HepG2 (cell line): ENCODE results near the gene FOXA3. TPM values are rescaled to one million over a fixed set of nuclear protein-coding genes. Genes with fewer than 3 reads are reported as not detected.
A peak's percentile ranks its signal among the peaks of the same experiment; 100 is the strongest.

Source experiments
- AHR ChIP-seq: IDR thresholded peaks from 2 replicates; pipeline ENCODE4 v1.6.1; 2018; ENCODE audit warnings: missing genetic modification reagents, missing compliant biosample characterization
- FOXK1 ChIP-seq: sonication (generic); formaldehyde crosslinking; IDR thresholded peaks from 2 replicates; pipeline ENCODE4 v1.4.0; 2020; ENCODE audit warnings: low read depth, missing genetic modification reagents, borderline replicate concordance
- HDAC1 ChIP-seq: sonication (generic); formaldehyde crosslinking; IDR thresholded peaks from 2 replicates; pipeline ENCODE4 v1.5.1; 2020; ENCODE audit warnings: mild to moderate bottlenecking, missing genetic modification reagents
- HMG20B ChIP-seq: conservative IDR thresholded peaks from 2 replicates; pipeline ENCODE4 v1.6.1; 2016; ENCODE audit warnings: missing genetic modification reagents, missing compliant biosample characterization
- HNRNPK ChIP-seq: fragments of 200-400 bp; formaldehyde crosslinking; IDR thresholded peaks from 2 replicates; pipeline ENCODE4 v1.6.1; 2018; ENCODE audit warnings: low read length, low read depth, moderate library complexity, mild to moderate bottlenecking; ENCODE audit not compliant: poor library complexity, severe bottlenecking
- HOXD1 ChIP-seq: sonication (generic); formaldehyde crosslinking; IDR thresholded peaks from 2 replicates; pipeline ENCODE4 v1.5.0; 2020; ENCODE audit warnings: missing genetic modification reagents
- IRX3 ChIP-seq: sonication (generic); formaldehyde crosslinking; IDR thresholded peaks from 2 replicates; pipeline ENCODE4 v1.8.1; 2023; ENCODE audit warnings: mild to moderate bottlenecking, low read depth, missing genetic modification reagents, borderline replicate concordance
- PPARG ChIP-seq: conservative IDR thresholded peaks from 2 replicates; pipeline ENCODE4 v1.6.1; 2016; ENCODE audit warnings: missing biosample characterization, missing genetic modification reagents
- PREB ChIP-seq: sonication (generic); formaldehyde crosslinking; IDR thresholded peaks from 2 replicates; pipeline ENCODE4 v1.4.0; 2020; ENCODE audit warnings: missing genetic modification reagents
- RFX3 ChIP-seq: IDR thresholded peaks from 2 replicates; pipeline ENCODE4 v1.6.1; 2016; ENCODE audit warnings: missing biosample characterization, missing genetic modification reagents
- RFX5 ChIP-seq: IDR thresholded peaks from 2 replicates; pipeline ENCODE4 v1.6.1; 2011; ENCODE audit warnings: low read depth, low read length, improper control_type of control experiment
- ZKSCAN5 ChIP-seq: sonication (generic); formaldehyde crosslinking; IDR thresholded peaks from 2 replicates; pipeline ENCODE4 v1.5.1; 2020; ENCODE audit warnings: mild to moderate bottlenecking, missing genetic modification reagents
- ZNF143 ChIP-seq: sonication (generic); formaldehyde crosslinking; IDR thresholded peaks from 2 replicates; pipeline ENCODE4 v1.4.0; 2020; ENCODE audit warnings: missing genetic modification reagents
- ZNF232 ChIP-seq: sonication (generic); formaldehyde crosslinking; IDR thresholded peaks from 2 replicates; pipeline ENCODE4 v1.4.0; 2020; ENCODE audit warnings: missing genetic modification reagents, borderline replicate concordance
- ZNF253 ChIP-seq: sonication (generic); formaldehyde crosslinking; IDR thresholded peaks from 2 replicates; pipeline ENCODE4 v1.8.0; 2022; ENCODE audit warnings: mild to moderate bottlenecking, missing genetic modification reagents, borderline replicate concordance
- ZNF460 ChIP-seq: sonication (generic); formaldehyde crosslinking; IDR thresholded peaks from 2 replicates; pipeline ENCODE4 v1.5.1; 2020; ENCODE audit warnings: missing genetic modification reagents, mild to moderate bottlenecking, borderline replicate concordance
- ZNF740 ChIP-seq: sonication (generic); formaldehyde crosslinking; IDR thresholded peaks from 2 replicates; pipeline ENCODE4 v1.4.0; 2020; ENCODE audit warnings: missing genetic modification reagents
- ZNF768 ChIP-seq: sonication (generic); formaldehyde crosslinking; IDR thresholded peaks from 2 replicates; pipeline ENCODE4 v1.4.0; 2020; ENCODE audit warnings: missing genetic modification reagents
- polyA plus RNA-seq, 8 experiments: library from polyadenylated mRNA; depleted of rRNA in 3 of 8; stranded (reverse) in 7 of 8; unstranded in 1 of 8; fragments of >200 nt; fragmentation: Illumina TruSeq in 4 of 8; extraction: Trizol in 4 of 8; gene quantifications; 2 replicates each; pipeline versions ENCODE4 v1.2.1 to v1.2.3, GENCODE V29; 2011 to 2016; ENCODE audit warnings: low read depth in 4 of 8, missing spikeins in 1 of 8, mixed read lengths in 1 of 8; ENCODE audit not compliant: insufficient read depth in 1 of 8
- total RNA-seq, 5 experiments: library from RNA; depleted of rRNA; stranded (reverse); fragments of >200 nt; fragmentation: Illumina TruSeq; extraction: Trizol; gene quantifications; 2 replicates each; pipeline ENCODE4 v1.2.3, GENCODE V29; 2016; ENCODE audit warnings: low read depth in 1 of 5
- TF ChIP-seq, protein P1 (sequence below): sonication (generic); formaldehyde crosslinking; IDR thresholded peaks from 2 replicates; pipeline ENCODE4 v1.4.0; 2020; ENCODE audit warnings: missing genetic modification reagents
- TF ChIP-seq, protein P2 (sequence below): sonication (generic); formaldehyde crosslinking; IDR thresholded peaks from 2 replicates; pipeline ENCODE4 v1.8.0; 2022; ENCODE audit warnings: low read depth, missing genetic modification reagents
- TF ChIP-seq, protein P3 (sequence below): sonication (generic); formaldehyde crosslinking; IDR thresholded peaks from 2 replicates; pipeline ENCODE4 v1.5.0; 2020; ENCODE audit warnings: mild to moderate bottlenecking, missing genetic modification reagents
- TF ChIP-seq, protein P4 (sequence below): sonication (generic); formaldehyde crosslinking; IDR thresholded peaks from 2 replicates; pipeline ENCODE4 v1.5.0; 2020; ENCODE audit warnings: missing genetic modification reagents, mild to moderate bottlenecking, borderline replicate concordance
- TF ChIP-seq, protein P5 (sequence below): sonication (generic); formaldehyde crosslinking; IDR thresholded peaks from 2 replicates; pipeline ENCODE4 v1.4.0; 2020; ENCODE audit warnings: mild to moderate bottlenecking, missing genetic modification reagents

The FOXA3 gene
- total and polyA plus RNA-seq, 2 of the 13 experiments (the other 11 are each of a cell fraction or from before 2014, with no cell fraction given) = 29.8 to 47.6 TPM

- no peak for TF ChIP-seq PREB (CRISPR knock-in tag)
- TF ChIP-seq, protein P1, sequence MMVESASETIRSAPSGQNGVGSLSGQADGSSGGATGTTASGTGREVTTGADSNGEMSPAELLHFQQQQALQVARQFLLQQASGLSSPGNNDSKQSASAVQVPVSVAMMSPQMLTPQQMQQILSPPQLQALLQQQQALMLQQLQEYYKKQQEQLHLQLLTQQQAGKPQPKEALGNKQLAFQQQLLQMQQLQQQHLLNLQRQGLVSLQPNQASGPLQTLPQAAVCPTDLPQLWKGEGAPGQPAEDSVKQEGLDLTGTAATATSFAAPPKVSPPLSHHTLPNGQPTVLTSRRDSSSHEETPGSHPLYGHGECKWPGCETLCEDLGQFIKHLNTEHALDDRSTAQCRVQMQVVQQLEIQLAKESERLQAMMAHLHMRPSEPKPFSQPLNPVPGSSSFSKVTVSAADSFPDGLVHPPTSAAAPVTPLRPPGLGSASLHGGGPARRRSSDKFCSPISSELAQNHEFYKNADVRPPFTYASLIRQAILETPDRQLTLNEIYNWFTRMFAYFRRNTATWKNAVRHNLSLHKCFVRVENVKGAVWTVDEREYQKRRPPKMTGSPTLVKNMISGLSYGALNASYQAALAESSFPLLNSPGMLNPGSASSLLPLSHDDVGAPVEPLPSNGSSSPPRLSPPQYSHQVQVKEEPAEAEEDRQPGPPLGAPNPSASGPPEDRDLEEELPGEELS (CRISPR knock-in tag) = no peak
- TF ChIP-seq ZNF460 (CRISPR knock-in tag) = no peak
- TF ChIP-seq ZNF253 (CRISPR knock-in tag) = no peak
- no peak for TF ChIP-seq RFX3 (CRISPR knock-in tag)
- no peak for TF ChIP-seq ZNF740 (CRISPR knock-in tag)
- TF ChIP-seq AHR (CRISPR knock-in tag) = no peak
- TF ChIP-seq, protein P2, sequence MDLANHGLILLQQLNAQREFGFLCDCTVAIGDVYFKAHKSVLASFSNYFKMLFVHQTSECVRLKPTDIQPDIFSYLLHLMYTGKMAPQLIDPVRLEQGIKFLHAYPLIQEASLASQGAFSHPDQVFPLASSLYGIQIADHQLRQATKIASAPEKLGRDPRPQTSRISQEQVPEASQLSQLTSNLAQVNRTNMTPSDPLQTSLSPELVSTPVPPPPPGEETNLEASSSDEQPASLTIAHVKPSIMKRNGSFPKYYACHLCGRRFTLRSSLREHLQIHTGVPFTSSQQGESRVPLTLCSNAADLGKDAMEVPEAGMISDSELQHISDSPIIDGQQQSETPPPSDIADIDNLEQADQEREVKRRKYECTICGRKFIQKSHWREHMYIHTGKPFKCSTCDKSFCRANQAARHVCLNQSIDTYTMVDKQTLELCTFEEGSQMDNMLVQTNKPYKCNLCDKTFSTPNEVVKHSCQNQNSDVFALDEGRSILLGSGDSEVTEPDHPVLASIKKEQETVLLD (CRISPR knock-in tag) = no peak
- no peak for TF ChIP-seq HMG20B
- no peak for TF ChIP-seq FOXK1 (CRISPR knock-in tag)
- TF ChIP-seq, protein P3, sequence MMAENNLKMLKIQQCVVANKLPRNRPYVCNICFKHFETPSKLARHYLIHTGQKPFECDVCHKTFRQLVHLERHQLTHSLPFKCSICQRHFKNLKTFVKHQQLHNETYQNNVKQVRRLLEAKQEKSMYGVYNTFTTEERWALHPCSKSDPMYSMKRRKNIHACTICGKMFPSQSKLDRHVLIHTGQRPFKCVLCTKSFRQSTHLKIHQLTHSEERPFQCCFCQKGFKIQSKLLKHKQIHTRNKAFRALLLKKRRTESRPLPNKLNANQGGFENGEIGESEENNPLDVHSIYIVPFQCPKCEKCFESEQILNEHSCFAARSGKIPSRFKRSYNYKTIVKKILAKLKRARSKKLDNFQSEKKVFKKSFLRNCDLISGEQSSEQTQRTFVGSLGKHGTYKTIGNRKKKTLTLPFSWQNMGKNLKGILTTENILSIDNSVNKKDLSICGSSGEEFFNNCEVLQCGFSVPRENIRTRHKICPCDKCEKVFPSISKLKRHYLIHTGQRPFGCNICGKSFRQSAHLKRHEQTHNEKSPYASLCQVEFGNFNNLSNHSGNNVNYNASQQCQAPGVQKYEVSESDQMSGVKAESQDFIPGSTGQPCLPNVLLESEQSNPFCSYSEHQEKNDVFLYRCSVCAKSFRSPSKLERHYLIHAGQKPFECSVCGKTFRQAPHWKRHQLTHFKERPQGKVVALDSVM (CRISPR knock-in tag) = 0 out of 2 replicates have a peak, but pooled peaks have one; percentile 36
- no peak for TF ChIP-seq IRX3
- peak; percentile 56 for TF ChIP-seq ZNF143 (CRISPR knock-in tag)
- peak; percentile 54; the same call in 1 of the 2 replicates for TF ChIP-seq HDAC1 (CRISPR knock-in tag)
- TF ChIP-seq ZNF232 (CRISPR knock-in tag) = no peak
- TF ChIP-seq ZNF768 = no peak
- TF ChIP-seq ZKSCAN5 (CRISPR knock-in tag) = no peak
- TF ChIP-seq, protein P4, sequence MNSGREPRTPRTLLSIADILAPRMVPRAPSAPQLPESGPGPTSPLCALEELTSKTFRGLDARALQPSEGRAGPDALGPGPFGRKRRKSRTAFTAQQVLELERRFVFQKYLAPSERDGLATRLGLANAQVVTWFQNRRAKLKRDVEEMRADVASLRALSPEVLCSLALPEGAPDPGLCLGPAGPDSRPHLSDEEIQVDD (CRISPR knock-in tag) = no peak
- no peak for TF ChIP-seq PPARG
- TF ChIP-seq HNRNPK = no peak
- TF ChIP-seq, protein P5, sequence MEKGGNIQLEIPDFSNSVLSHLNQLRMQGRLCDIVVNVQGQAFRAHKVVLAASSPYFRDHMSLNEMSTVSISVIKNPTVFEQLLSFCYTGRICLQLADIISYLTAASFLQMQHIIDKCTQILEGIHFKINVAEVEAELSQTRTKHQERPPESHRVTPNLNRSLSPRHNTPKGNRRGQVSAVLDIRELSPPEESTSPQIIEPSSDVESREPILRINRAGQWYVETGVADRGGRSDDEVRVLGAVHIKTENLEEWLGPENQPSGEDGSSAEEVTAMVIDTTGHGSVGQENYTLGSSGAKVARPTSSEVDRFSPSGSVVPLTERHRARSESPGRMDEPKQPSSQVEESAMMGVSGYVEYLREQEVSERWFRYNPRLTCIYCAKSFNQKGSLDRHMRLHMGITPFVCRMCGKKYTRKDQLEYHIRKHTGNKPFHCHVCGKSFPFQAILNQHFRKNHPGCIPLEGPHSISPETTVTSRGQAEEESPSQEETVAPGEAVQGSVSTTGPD = no peak
- TF ChIP-seq RFX5 = no peak
- TF ChIP-seq HOXD1 (CRISPR knock-in tag) = no peak
These were observed 47.2 kb downstream of the FOXA3 start (continued) for GRCh38 chr19:45911291-45911690.
